HepG2 (cell line): ENCODE measurements around the gene SLC26A9. TPM values are rescaled to one million over a fixed set of nuclear protein-coding genes. Genes with fewer than 3 reads are reported as not detected.

ENCODE experiments used
- ATAC-seq: fragments of 200-7000 bp; cut with Tn5 transposase; 3 replicates; pipeline ENCODE4 v1.9.1; 2020; ENCODE audit warnings: mild to moderate bottlenecking, moderate library complexity
- BruUV-seq: library from RNA; stranded (reverse); fragments of 400-500 nt; replicated peaks from 2 replicates; lab custom pipeline; 2021; lab: Mats Ljungman, UMichigan
- CTCF ChIA-PET: fragments of 300-600 bp; formaldehyde crosslinking; extraction: SDS; loops from one replicate; lab custom pipeline; 2021; ENCODE audit warnings: low total read pairs, inconsistent platforms, low intra/inter-chr PET ratio; lab: Yijun Ruan, JAX
- POLR2A ChIA-PET: fragments of 350-600 bp; sonication (Branson Sonifier 250); formaldehyde crosslinking; loops from one replicate; lab custom pipeline; 2020; ENCODE audit warnings: antibody characterized with exemption, inconsistent platforms; lab: Yijun Ruan, JAX
- DNase-seq: peaks from one replicate; pipeline ENCODE4 v3.0.0-alpha.2; 2015; ENCODE audit warnings: low spot score
- FAIRE-seq: peaks from 3 replicates; lab custom pipeline; 2011; peaks lifted over from hg19 to GRCh38; lab: Jason Lieb, UNC
- H2AFZ ChIP-seq: one replicate; pipeline ENCODE4 v1.6.1; 2011; ENCODE audit warnings: low read length, inconsistent platforms
- H3K27ac ChIP-seq: fragments of 300-600 bp; 3 replicates; pipeline ENCODE4 v1.8.0; 2011; ENCODE audit warnings: mixed run types, mild to moderate bottlenecking, mixed read lengths, low read length, inconsistent platforms; ENCODE audit not compliant: insufficient read depth; ENCODE audit errors: extremely low read length
- H3K27me3 ChIP-seq, 2 experiments: fragments of 200-600 bp in 1 of 2; 2 replicates in 1 of 2; 3 replicates in 1 of 2; pipeline versions ENCODE4 v1.6.0 to v1.8.0; 2011; ENCODE audit warnings: low read length in 2 of 2, mild to moderate bottlenecking in 2 of 2, moderate library complexity in 2 of 2, inconsistent platforms in 1 of 2; ENCODE audit not compliant: insufficient read depth in 2 of 2, control insufficient read depth in 1 of 2
- H3K36me3 ChIP-seq, 2 experiments: fragments of 200-600 bp in 1 of 2; replicated peaks in 1 of 2; 2 replicates in 1 of 2; 3 replicates in 1 of 2; pipeline versions ENCODE4 v1.5.1 to v1.8.0; 2011; ENCODE audit warnings: low read length in 2 of 2, inconsistent platforms in 1 of 2; ENCODE audit not compliant: insufficient read depth in 2 of 2, control insufficient read depth in 1 of 2
- H3K4me1 ChIP-seq: 2 replicates; pipeline ENCODE4 v1.5.1; 2012; ENCODE audit warnings: low read length, inconsistent platforms; ENCODE audit not compliant: insufficient read depth
- H3K4me2 ChIP-seq: 2 replicates; pipeline ENCODE4 v1.6.0; 2011; ENCODE audit warnings: low read depth, low read length, inconsistent platforms
- H3K4me3 ChIP-seq, 3 experiments: fragments of 200-600 bp in 1 of 3; sonication (generic), shearing (Covaris generic) in 1 of 3; replicated peaks in 1 of 3; 2 replicates each; pipeline ENCODE4 v1.5.1; 2011 to 2016; ENCODE audit warnings: low read length in 3 of 3, inconsistent platforms in 2 of 3, low read depth in 2 of 3, mild to moderate bottlenecking in 2 of 3, control low read depth in 1 of 3, mixed read lengths in 1 of 3; ENCODE audit not compliant: insufficient read depth in 1 of 3
- H3K79me2 ChIP-seq: one replicate; pipeline ENCODE4 v1.6.1; 2011; ENCODE audit warnings: low read length, inconsistent platforms; ENCODE audit not compliant: insufficient read depth
- H3K9ac ChIP-seq: 2 replicates; pipeline ENCODE4 v1.6.0; 2011; ENCODE audit warnings: mild to moderate bottlenecking, low read depth, low read length, inconsistent platforms; ENCODE audit not compliant: insufficient read depth
- H3K9me3 ChIP-seq: 2 replicates; pipeline ENCODE4 v1.5.1; 2012; ENCODE audit warnings: mild to moderate bottlenecking, low read length
- H4K20me1 ChIP-seq: 2 replicates; pipeline ENCODE4 v1.6.0; 2011; ENCODE audit warnings: inconsistent platforms, mild to moderate bottlenecking, low read length, moderate library complexity; ENCODE audit not compliant: insufficient read depth
- CCDC6 ChIP-seq: sonication (generic); formaldehyde crosslinking; IDR thresholded peaks from 2 replicates; pipeline ENCODE4 v1.8.1; 2022; ENCODE audit warnings: mild to moderate bottlenecking, missing genetic modification reagents, moderate library complexity
- HNRNPUL1 ChIP-seq: fragments of 200-400 bp; formaldehyde crosslinking; IDR thresholded peaks from 2 replicates; pipeline ENCODE4 v1.6.1; 2017; ENCODE audit warnings: low read depth, mild to moderate bottlenecking, low read length, moderate library complexity
- HOXA3 ChIP-seq: sonication (generic); formaldehyde crosslinking; IDR thresholded peaks from 2 replicates; pipeline ENCODE4 v1.5.0; 2020; ENCODE audit warnings: missing genetic modification reagents
- KLF16 ChIP-seq, 2 experiments: sonication (generic) in 1 of 2; formaldehyde crosslinking in 1 of 2; IDR thresholded peaks; 2 replicates each; pipeline versions ENCODE4 v1.6.1 to v1.8.0; 2016 to 2023; ENCODE audit warnings: missing genetic modification reagents in 2 of 2, missing compliant biosample characterization in 1 of 2
- KMT2A ChIP-seq: sonication (generic); formaldehyde crosslinking; IDR thresholded peaks from 2 replicates; pipeline ENCODE4 v1.4.0; 2020; ENCODE audit warnings: missing genetic modification reagents
- NR2C2 ChIP-seq: sonication (generic); formaldehyde crosslinking; IDR thresholded peaks from 2 replicates; pipeline ENCODE4 v1.4.0; 2020; ENCODE audit warnings: missing genetic modification reagents, mild to moderate bottlenecking, moderate library complexity, borderline replicate concordance
- POLR2AphosphoS5 ChIP-seq: IDR thresholded peaks from 2 replicates; pipeline ENCODE4 v1.6.1; 2012; ENCODE audit warnings: low read depth, low read length
- PPARG ChIP-seq: conservative IDR thresholded peaks from 2 replicates; pipeline ENCODE4 v1.6.1; 2016; ENCODE audit warnings: missing biosample characterization, missing genetic modification reagents
- TARDBP ChIP-seq: sonication (generic); formaldehyde crosslinking; IDR thresholded peaks from 2 replicates; pipeline ENCODE4 v1.8.0; 2022; ENCODE audit warnings: mild to moderate bottlenecking, missing genetic modification reagents
- THAP11 ChIP-seq: IDR thresholded peaks from 2 replicates; pipeline ENCODE4 v1.6.1; 2016; ENCODE audit warnings: missing biosample characterization, missing genetic modification reagents
- WIZ ChIP-seq: sonication (generic); formaldehyde crosslinking; IDR thresholded peaks from 2 replicates; pipeline ENCODE4 v1.5.1; 2020; ENCODE audit warnings: mild to moderate bottlenecking, missing genetic modification reagents
- ZNF382 ChIP-seq: sonication (generic); formaldehyde crosslinking; IDR thresholded peaks from 2 replicates; pipeline ENCODE4 v1.5.0; 2020; ENCODE audit warnings: missing genetic modification reagents, mild to moderate bottlenecking, borderline replicate concordance
- ZNF484 ChIP-seq: sonication (generic); formaldehyde crosslinking; IDR thresholded peaks from 2 replicates; pipeline ENCODE4 v1.5.1; 2020; ENCODE audit warnings: mild to moderate bottlenecking, low read depth, missing genetic modification reagents, borderline replicate concordance
- WGBS: methylation state at CpG from one replicate; pipeline ENCODE4 v1.1.6; 2017; ENCODE audit warnings: low lambda C conversion rate; 5-methylcytosine and 5-hydroxymethylcytosine counted together
- in situ Hi-C: cut with HindIII; loops from 2 replicates; pipeline ENCODE4 v1.10.0; 2017; ENCODE audit warnings: low pct_unique_long_range_greater_than_20kb; ENCODE audit not compliant: extremely low pct_ligation_motif_present
- intact Hi-C: fragments of 100-400 bp; cut with micrococcal nuclease; formaldehyde crosslinking; loops from one replicate; pipeline ENCODE4 v1.10.0; 2022; ENCODE audit not compliant: unreplicated experiment
- polyA plus RNA-seq, 8 experiments: library from polyadenylated mRNA; depleted of rRNA in 3 of 8; stranded (reverse) in 7 of 8; unstranded in 1 of 8; fragments of >200 nt; fragmentation: Illumina TruSeq in 4 of 8; extraction: Trizol in 4 of 8; gene quantifications; 2 replicates each; pipeline versions ENCODE4 v1.2.1 to v1.2.3, GENCODE V29; 2011 to 2016; ENCODE audit warnings: low read depth in 4 of 8, missing spikeins in 1 of 8, mixed read lengths in 1 of 8; ENCODE audit not compliant: insufficient read depth in 1 of 8
- total RNA-seq, 5 experiments: library from RNA; depleted of rRNA; stranded (reverse); fragments of >200 nt; fragmentation: Illumina TruSeq; extraction: Trizol; gene quantifications; 2 replicates each; pipeline ENCODE4 v1.2.3, GENCODE V29; 2016; ENCODE audit warnings: low read depth in 1 of 5
- TF ChIP-seq, protein P1 (sequence below): sonication (generic); formaldehyde crosslinking; IDR thresholded peaks from 2 replicates; pipeline ENCODE4 v1.8.0; 2022; ENCODE audit warnings: mild to moderate bottlenecking, missing genetic modification reagents; ENCODE audit not compliant: insufficient replicate concordance
- TF ChIP-seq, protein P2 (sequence below): sonication (generic); formaldehyde crosslinking; IDR thresholded peaks from 2 replicates; pipeline ENCODE4 v1.4.0; 2020; ENCODE audit warnings: missing genetic modification reagents
- TF ChIP-seq, protein P3 (sequence below): IDR thresholded peaks from 2 replicates; pipeline ENCODE4 v1.6.1; 2012; ENCODE audit warnings: low read length, improper control_type of control experiment

The SLC26A9 gene
- total and polyA plus RNA-seq, 2 of the 13 experiments (the other 11 are each of a cell fraction or from before 2014, with no cell fraction given): 0.11 to 0.15 TPM

DNA sequence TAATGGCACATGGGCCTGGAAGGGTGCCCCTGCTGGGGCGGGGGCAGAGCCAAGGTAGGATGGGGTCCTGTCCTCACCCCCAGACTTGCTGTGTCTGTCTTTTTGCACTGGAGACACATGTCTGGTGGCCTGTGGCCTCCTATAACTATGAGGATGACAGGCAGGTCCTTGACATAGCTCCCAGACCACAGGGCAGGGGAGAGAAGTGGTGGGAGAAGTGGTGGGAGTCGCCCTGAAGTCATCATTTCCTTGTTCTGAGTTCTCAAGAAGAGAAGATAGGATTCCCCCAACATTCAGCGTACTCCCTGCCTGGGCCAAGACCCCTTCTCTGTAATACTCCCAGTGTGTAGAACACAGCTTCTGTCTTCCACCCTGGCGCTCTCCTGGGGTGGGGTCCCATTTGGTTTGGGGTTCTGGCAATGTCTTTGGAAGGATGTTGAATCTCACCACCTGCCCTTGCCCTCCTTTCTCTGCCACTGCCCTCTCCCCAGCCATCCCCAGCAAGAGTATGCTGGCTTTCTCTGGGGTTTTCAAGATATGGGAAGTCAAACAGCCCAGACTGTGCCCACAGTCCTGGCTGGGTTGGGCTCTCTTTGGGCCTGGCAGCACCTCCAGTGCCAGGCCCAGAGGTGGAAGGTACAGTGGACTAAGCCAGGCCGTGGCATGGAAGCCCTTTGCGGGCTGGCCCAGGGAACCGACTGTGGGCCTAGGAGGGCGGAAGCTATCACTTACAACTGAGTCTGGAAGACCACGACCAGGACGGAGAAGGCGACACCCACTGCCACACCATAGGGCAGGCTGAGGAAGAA lies 19.4 kb downstream of the SLC26A9 start:
- no peak for FAIRE-seq
- WGBS: 51% methylated on average over 7 of the region's 11 CpGs
- H3K36me3 ChIP-seq: no peaks in the 10 kb centered on the region
- BruUV-seq: no TSS peak
- intact Hi-C loops: no loop called here
- in situ Hi-C loops: no loop called here
- H3K27ac ChIP-seq: no peak overlapping the region
- no peak for ATAC-seq
- H3K79me2 ChIP-seq: no peaks in the 10 kb centered on the region
- H3K4me3 ChIP-seq: no peak overlapping the region
- H2AFZ ChIP-seq: no peak overlapping the region
- no peak overlapping the region for H3K4me2 ChIP-seq
- TF ChIP-seq, protein P1, sequence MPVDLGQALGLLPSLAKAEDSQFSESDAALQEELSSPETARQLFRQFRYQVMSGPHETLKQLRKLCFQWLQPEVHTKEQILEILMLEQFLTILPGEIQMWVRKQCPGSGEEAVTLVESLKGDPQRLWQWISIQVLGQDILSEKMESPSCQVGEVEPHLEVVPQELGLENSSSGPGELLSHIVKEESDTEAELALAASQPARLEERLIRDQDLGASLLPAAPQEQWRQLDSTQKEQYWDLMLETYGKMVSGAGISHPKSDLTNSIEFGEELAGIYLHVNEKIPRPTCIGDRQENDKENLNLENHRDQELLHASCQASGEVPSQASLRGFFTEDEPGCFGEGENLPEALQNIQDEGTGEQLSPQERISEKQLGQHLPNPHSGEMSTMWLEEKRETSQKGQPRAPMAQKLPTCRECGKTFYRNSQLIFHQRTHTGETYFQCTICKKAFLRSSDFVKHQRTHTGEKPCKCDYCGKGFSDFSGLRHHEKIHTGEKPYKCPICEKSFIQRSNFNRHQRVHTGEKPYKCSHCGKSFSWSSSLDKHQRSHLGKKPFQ: no peak
- TF ChIP-seq ZNF382 (CRISPR knock-in tag): no peak
- TF ChIP-seq WIZ (CRISPR knock-in tag): no peak
- no peak for TF ChIP-seq HOXA3
- TF ChIP-seq, protein P2, sequence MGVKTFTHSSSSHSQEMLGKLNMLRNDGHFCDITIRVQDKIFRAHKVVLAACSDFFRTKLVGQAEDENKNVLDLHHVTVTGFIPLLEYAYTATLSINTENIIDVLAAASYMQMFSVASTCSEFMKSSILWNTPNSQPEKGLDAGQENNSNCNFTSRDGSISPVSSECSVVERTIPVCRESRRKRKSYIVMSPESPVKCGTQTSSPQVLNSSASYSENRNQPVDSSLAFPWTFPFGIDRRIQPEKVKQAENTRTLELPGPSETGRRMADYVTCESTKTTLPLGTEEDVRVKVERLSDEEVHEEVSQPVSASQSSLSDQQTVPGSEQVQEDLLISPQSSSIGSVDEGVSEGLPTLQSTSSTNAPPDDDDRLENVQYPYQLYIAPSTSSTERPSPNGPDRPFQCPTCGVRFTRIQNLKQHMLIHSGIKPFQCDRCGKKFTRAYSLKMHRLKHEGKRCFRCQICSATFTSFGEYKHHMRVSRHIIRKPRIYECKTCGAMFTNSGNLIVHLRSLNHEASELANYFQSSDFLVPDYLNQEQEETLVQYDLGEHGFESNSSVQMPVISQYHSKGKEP: no peak
- no peak for TF ChIP-seq CCDC6
- no peak for TF ChIP-seq KLF16 (CRISPR knock-in tag; IDR thresholded peaks at IDR 0.05)
- no peak for TF ChIP-seq PPARG (CRISPR knock-in tag)
- no peak for TF ChIP-seq ZNF484
- TF ChIP-seq NR2C2 (CRISPR knock-in tag): no peak
- no peak for TF ChIP-seq TARDBP (CRISPR knock-in tag)
- TF ChIP-seq, protein P3, sequence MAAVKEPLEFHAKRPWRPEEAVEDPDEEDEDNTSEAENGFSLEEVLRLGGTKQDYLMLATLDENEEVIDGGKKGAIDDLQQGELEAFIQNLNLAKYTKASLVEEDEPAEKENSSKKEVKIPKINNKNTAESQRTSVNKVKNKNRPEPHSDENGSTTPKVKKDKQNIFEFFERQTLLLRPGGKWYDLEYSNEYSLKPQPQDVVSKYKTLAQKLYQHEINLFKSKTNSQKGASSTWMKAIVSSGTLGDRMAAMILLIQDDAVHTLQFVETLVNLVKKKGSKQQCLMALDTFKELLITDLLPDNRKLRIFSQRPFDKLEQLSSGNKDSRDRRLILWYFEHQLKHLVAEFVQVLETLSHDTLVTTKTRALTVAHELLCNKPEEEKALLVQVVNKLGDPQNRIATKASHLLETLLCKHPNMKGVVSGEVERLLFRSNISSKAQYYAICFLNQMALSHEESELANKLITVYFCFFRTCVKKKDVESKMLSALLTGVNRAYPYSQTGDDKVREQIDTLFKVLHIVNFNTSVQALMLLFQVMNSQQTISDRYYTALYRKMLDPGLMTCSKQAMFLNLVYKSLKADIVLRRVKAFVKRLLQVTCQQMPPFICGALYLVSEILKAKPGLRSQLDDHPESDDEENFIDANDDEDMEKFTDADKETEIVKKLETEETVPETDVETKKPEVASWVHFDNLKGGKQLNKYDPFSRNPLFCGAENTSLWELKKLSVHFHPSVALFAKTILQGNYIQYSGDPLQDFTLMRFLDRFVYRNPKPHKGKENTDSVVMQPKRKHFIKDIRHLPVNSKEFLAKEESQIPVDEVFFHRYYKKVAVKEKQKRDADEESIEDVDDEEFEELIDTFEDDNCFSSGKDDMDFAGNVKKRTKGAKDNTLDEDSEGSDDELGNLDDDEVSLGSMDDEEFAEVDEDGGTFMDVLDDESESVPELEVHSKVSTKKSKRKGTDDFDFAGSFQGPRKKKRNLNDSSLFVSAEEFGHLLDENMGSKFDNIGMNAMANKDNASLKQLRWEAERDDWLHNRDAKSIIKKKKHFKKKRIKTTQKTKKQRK: no peak
- no peak for TF ChIP-seq THAP11 (CRISPR knock-in tag)
- TF ChIP-seq HNRNPUL1: no peak
- no peak for TF ChIP-seq KMT2A (CRISPR knock-in tag)
- no peak for TF ChIP-seq POLR2AphosphoS5
- H3K9ac ChIP-seq: no peak overlapping the region
- H3K4me1 ChIP-seq: no peaks in the 10 kb centered on the region
- ChIA-PET POLR2A (no interaction called here), CTCF (no interaction called here)
- peaks cover 4 to 15% of the 10 kb centered on the region in 2 experiments; a peak in 3 of 5 replicates for H3K27me3 ChIP-seq
- no peaks in the 10 kb centered on the region for H3K9me3 ChIP-seq
- H4K20me1 ChIP-seq: no peaks in the 10 kb centered on the region
- DNase-seq: no peak
